H1 (cell line): ENCODE measurements around the gene CYP11A1. TPM values are rescaled to one million over a fixed set of nuclear protein-coding genes. Genes with fewer than 3 reads are reported as not detected.

Experiments
- CTCF ChIA-PET: fragments of 300-600 bp; sonication (Branson Sonifier 250); formaldehyde crosslinking; loops from one replicate; lab custom pipeline; 2021; ENCODE audit not compliant: partially characterized antibody; lab: Charles Lee
- POLR2A ChIA-PET: fragments of 300-600 bp; sonication (Branson Sonifier 250); formaldehyde crosslinking; loops from one replicate; lab custom pipeline; 2021; ENCODE audit warnings: inconsistent platforms; ENCODE audit not compliant: partially characterized antibody; lab: Charles Lee
- DNase-seq, 2 experiments: peaks; one replicate each; pipeline versions ENCODE4 v3.0.0 to v3.0.0-alpha.2; 2010 to 2022; ENCODE audit warnings: low spot score in 2 of 2, low read depth in 1 of 2, mixed read lengths in 1 of 2
- FAIRE-seq: peaks from 2 replicates; lab custom pipeline; 2011; peaks lifted over from hg19 to GRCh38; lab: Jason Lieb, UNC
- H2AFZ ChIP-seq: 2 replicates; pipeline ENCODE4 v1.8.1; 2012; ENCODE audit warnings: low read length, inconsistent platforms
- H2AK5ac ChIP-seq: 2 replicates; pipeline ENCODE4 v1.6.1; 2013; ENCODE audit warnings: low read depth, low read length
- H2BK120ac ChIP-seq: replicated peaks from 2 replicates; pipeline ENCODE3; 2013; ENCODE audit warnings: low read depth, low read length, inconsistent platforms
- H2BK12ac ChIP-seq: 2 replicates; pipeline ENCODE4 v1.6.1; 2013; ENCODE audit warnings: low read depth, low read length
- H2BK15ac ChIP-seq: 2 replicates; pipeline ENCODE4 v1.6.1; 2013; ENCODE audit warnings: low read length
- H2BK20ac ChIP-seq: 2 replicates; pipeline ENCODE4 v1.6.1; 2013; ENCODE audit warnings: low read length
- H2BK5ac ChIP-seq: 2 replicates; pipeline ENCODE4 v1.6.1; 2013; ENCODE audit warnings: low read depth, low read length
- H3K14ac ChIP-seq: 2 replicates; pipeline ENCODE4 v1.6.1; 2013; ENCODE audit warnings: inconsistent platforms; ENCODE audit not compliant: insufficient read length
- H3K18ac ChIP-seq: 2 replicates; pipeline ENCODE4 v1.6.1; 2013; ENCODE audit warnings: low read length; ENCODE audit errors: extremely low read depth
- H3K23ac ChIP-seq: 2 replicates; pipeline ENCODE4 v1.6.1; 2013; ENCODE audit warnings: inconsistent platforms; ENCODE audit not compliant: insufficient read length
- H3K23me2 ChIP-seq: 2 replicates; pipeline ENCODE4 v1.6.1; 2013; ENCODE audit warnings: low read depth, low read length
- H3K27ac ChIP-seq: 2 replicates; pipeline ENCODE4 v1.6.1; 2011; ENCODE audit warnings: low read depth, low read length, inconsistent platforms
- H3K27me3 ChIP-seq, 4 experiments: replicated peaks in 1 of 4; 1 replicate in 1 of 4; 2 replicates in 3 of 4; pipeline versions ENCODE4 v1.6.1 to v1.8.1; 2011 to 2013; ENCODE audit warnings: low read length in 3 of 4, mild to moderate bottlenecking in 3 of 4, inconsistent platforms in 2 of 4, mixed read lengths in 2 of 4, moderate library complexity in 1 of 4; ENCODE audit not compliant: control insufficient read depth in 3 of 4, insufficient read depth in 3 of 4; ENCODE audit errors: extremely low read depth in 1 of 4
- H3K36me3 ChIP-seq, 4 experiments: 2 replicates each; pipeline versions ENCODE4 v1.6.1 to v1.8.1; 2011 to 2013; ENCODE audit warnings: mild to moderate bottlenecking in 4 of 4, low read length in 3 of 4, moderate library complexity in 2 of 4, control low read depth in 1 of 4, inconsistent platforms in 1 of 4; ENCODE audit not compliant: insufficient read depth in 4 of 4, control insufficient read depth in 2 of 4
- H3K4ac ChIP-seq: replicated peaks from 2 replicates; pipeline ENCODE3; 2013; ENCODE audit warnings: low read length, low read depth, mixed read lengths, inconsistent platforms; ENCODE audit not compliant: insufficient read length
- H3K4me1 ChIP-seq, 4 experiments: replicated peaks in 1 of 4; 1 replicate in 1 of 4; 2 replicates in 3 of 4; pipeline versions ENCODE4 v1.6.1 to v1.8.1; 2011 to 2013; ENCODE audit warnings: low read length in 3 of 4, inconsistent platforms in 2 of 4, mixed read lengths in 1 of 4; ENCODE audit not compliant: insufficient read depth in 4 of 4, control insufficient read depth in 3 of 4
- H3K4me2 ChIP-seq, 2 experiments: 2 replicates each; pipeline versions ENCODE4 v1.6.1 to v1.8.1; 2011 to 2013; ENCODE audit warnings: low read depth in 2 of 2, low read length in 2 of 2, control low read depth in 1 of 2, inconsistent platforms in 1 of 2, mild to moderate bottlenecking in 1 of 2; ENCODE audit not compliant: insufficient read depth in 1 of 2
- H3K4me3 ChIP-seq, 4 experiments: fragments of 200-600, 300-600 bp in 1 of 4; sonication (generic), shearing (Covaris generic), sonication (Bioruptor Twin) in 1 of 4; 2 replicates each; pipeline versions ENCODE4 v1.5.1 to v1.8.1; 2011 to 2016; ENCODE audit warnings: low read length in 4 of 4, low read depth in 3 of 4, control low read depth in 2 of 4, inconsistent platforms in 2 of 4, mild to moderate bottlenecking in 2 of 4, mixed read lengths in 1 of 4, moderate library complexity in 1 of 4; ENCODE audit not compliant: insufficient read depth in 2 of 4; ENCODE audit errors: extremely low read depth in 1 of 4
- H3K56ac ChIP-seq: replicated peaks from 2 replicates; pipeline ENCODE3; 2013; ENCODE audit warnings: low read depth, mild to moderate bottlenecking, mixed read lengths, low read length, inconsistent platforms; ENCODE audit not compliant: insufficient read length
- H3K79me1 ChIP-seq: 2 replicates; pipeline ENCODE4 v1.6.1; 2013; ENCODE audit warnings: low read depth, low read length, control low read depth
- H3K79me2 ChIP-seq, 2 experiments: 2 replicates each; pipeline versions ENCODE4 v1.6.1 to v1.8.1; 2012 to 2013; ENCODE audit warnings: low read length in 2 of 2, mild to moderate bottlenecking in 2 of 2, inconsistent platforms in 1 of 2; ENCODE audit not compliant: insufficient read depth in 2 of 2, control insufficient read depth in 1 of 2
- H3K9ac ChIP-seq, 4 experiments: replicated peaks in 1 of 4; 1 replicate in 1 of 4; 2 replicates in 3 of 4; pipeline versions ENCODE4 v1.6.1 to v1.8.1; 2011 to 2013; ENCODE audit warnings: low read depth in 3 of 4, low read length in 3 of 4, control low read depth in 2 of 4, mild to moderate bottlenecking in 2 of 4, moderate library complexity in 2 of 4, inconsistent platforms in 1 of 4; ENCODE audit errors: extremely low read depth in 1 of 4
- H3K9me3 ChIP-seq, 2 experiments: 2 replicates each; pipeline versions ENCODE4 v1.6.1 to v1.8.1; 2012 to 2013; ENCODE audit warnings: mild to moderate bottlenecking in 2 of 2, moderate library complexity in 2 of 2, control low read depth in 1 of 2, inconsistent platforms in 1 of 2, low read depth in 1 of 2, low read length in 1 of 2, mixed read lengths in 1 of 2; ENCODE audit not compliant: insufficient read depth in 2 of 2
- H4K20me1 ChIP-seq, 2 experiments: replicated peaks in 1 of 2; 2 replicates each; pipeline versions ENCODE3 to v1.8.1; 2011 to 2013; ENCODE audit warnings: inconsistent platforms in 2 of 2, low read length in 2 of 2, mild to moderate bottlenecking in 1 of 2; ENCODE audit not compliant: insufficient read depth in 2 of 2, control insufficient read depth in 1 of 2
- H4K5ac ChIP-seq: 2 replicates; pipeline ENCODE4 v1.6.1; 2013; ENCODE audit warnings: low read length, low read depth, mixed read lengths, inconsistent platforms; ENCODE audit not compliant: insufficient read length
- H4K8ac ChIP-seq: 2 replicates; pipeline ENCODE4 v1.8.0; 2013; ENCODE audit warnings: mild to moderate bottlenecking, moderate library complexity, low read length, inconsistent platforms; ENCODE audit not compliant: insufficient read depth; ENCODE audit errors: extremely low read depth
- H4K91ac ChIP-seq: replicated peaks from 2 replicates; pipeline ENCODE3; 2013; ENCODE audit warnings: low read length, mixed read lengths, inconsistent platforms; ENCODE audit not compliant: insufficient read length
- KDM5A ChIP-seq: fragments of 200-600 bp; IDR thresholded peaks from 2 replicates; pipeline ENCODE4 v1.7.1; 2012; ENCODE audit warnings: mild to moderate bottlenecking, low read length, inconsistent platforms, mixed read lengths
- TBP ChIP-seq: IDR thresholded peaks from 2 replicates; pipeline ENCODE4 v1.6.1; 2011; ENCODE audit warnings: low read depth, low read length, improper control_type of control experiment
- WGBS, 2 experiments: shearing (Covaris generic) in 1 of 2; methylation state at CpG; one replicate each; pipeline versions ENCODE4 v1.1.6 to v1.1.7; 2013 to 2015; ENCODE audit warnings: low lambda C conversion rate in 2 of 2, mixed read lengths in 2 of 2, inconsistent platforms in 1 of 2, low coverage in 1 of 2, missing lambda C conversion rate in 1 of 2; ENCODE audit not compliant: insufficient replicate concordance in 2 of 2, insufficient coverage in 1 of 2, insufficient read length in 1 of 2; ENCODE audit errors: extremely low coverage in 1 of 2, missing lambda C conversion rate in 1 of 2; 5-methylcytosine and 5-hydroxymethylcytosine counted together
- polyA plus RNA-seq, 7 experiments: library from polyadenylated mRNA; depleted of rRNA in 3 of 7; stranded (reverse) in 5 of 7; unstranded in 2 of 7; fragments of >200 nt in 5 of 7; fragments of 200-250 nt in 2 of 7; gene quantifications; 1 replicate in 5 of 7; 2 replicates in 1 of 7; 4 replicates in 1 of 7; pipeline versions ENCODE4 v1.2.1 to v1.2.3, GENCODE V29; 2011 to 2013; ENCODE audit warnings: missing spikeins in 2 of 7, mixed read lengths in 2 of 7
- total RNA-seq: library from RNA; stranded (reverse); fragmentation: NEBNext Ultra II Directional; extraction: Animal tissue kit (Norgen Biotek cat#: 25700); gene quantifications from 2 replicates; pipeline ENCODE4 v1.2.1, GENCODE V29; 2021

Gene CYP11A1
- total and polyA plus RNA-seq, 2 of the 8 experiments (the other 6 are each of a cell fraction or from before 2014, with no cell fraction given): 1.9 to 7.2 TPM

DNA sequence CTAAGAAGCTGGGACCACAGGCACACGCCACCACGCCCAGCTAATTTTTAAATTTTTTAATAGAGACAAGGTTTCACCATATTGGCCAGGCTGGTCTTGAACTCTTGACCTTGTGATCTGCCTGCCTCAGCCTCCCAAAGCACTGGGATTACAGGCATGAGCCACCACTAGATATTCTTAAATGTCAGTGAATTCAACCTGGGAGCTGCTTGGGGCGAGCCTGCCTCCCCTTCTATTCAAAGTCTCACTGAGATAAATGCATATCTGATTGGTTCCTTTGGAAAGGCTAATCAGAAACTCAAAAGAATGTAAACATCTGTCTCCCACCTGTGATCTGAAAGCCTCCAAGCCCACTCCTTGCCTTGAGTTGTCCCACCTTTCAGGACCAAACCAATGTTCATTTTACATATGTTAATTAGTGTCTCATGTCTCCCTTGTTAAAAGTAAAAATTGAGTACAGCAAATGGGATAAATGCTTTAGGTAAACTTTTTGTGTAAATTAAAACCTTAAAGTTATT is 15.0 kb downstream of the CYP11A1 start:
- no peak overlapping the region for H2BK5ac ChIP-seq
- no peak overlapping the region for H2BK120ac ChIP-seq
- H3K9me3 ChIP-seq: peaks cover 8 to 9% of the 10 kb centered on the region in 2 experiments; a peak in 2 of 4 replicates
- no peak overlapping the region for H3K4me2 ChIP-seq
- no peak overlapping the region for H3K4ac ChIP-seq
- H4K91ac ChIP-seq: no peak overlapping the region
- H3K18ac ChIP-seq: no peak overlapping the region
- no peaks in the 10 kb centered on the region for H4K20me1 ChIP-seq
- H2AFZ ChIP-seq: no peak overlapping the region
- H2AK5ac ChIP-seq: no peak overlapping the region
- FAIRE-seq (no peak), DNase-seq (no peak)
- no peaks in the 10 kb centered on the region for H3K36me3 ChIP-seq
- ChIA-PET CTCF (interaction anchor here (0.7 to 1.2 kb wide), 2 partner anchors 130 to 273 kb away, joined by 3 to 5 read pairs; no protein-coding TSS in a partner anchor), POLR2A (no interaction called here)
- no peak overlapping the region for H2BK20ac ChIP-seq
- no peak overlapping the region for H2BK15ac ChIP-seq
- H3K27ac ChIP-seq: no peak overlapping the region
- no peaks in the 10 kb centered on the region for H3K23me2 ChIP-seq
- no peak overlapping the region for H3K23ac ChIP-seq
- H4K8ac ChIP-seq: no peak overlapping the region
- H3K4me1 ChIP-seq: peaks cover 0 to 13% (median 2%) of the 10 kb centered on the region in 4 experiments; a peak in 3 of 7 replicates
- H4K5ac ChIP-seq: no peak overlapping the region
- H3K9ac ChIP-seq: no peak overlapping the region
- H3K4me3 ChIP-seq: no peak overlapping the region
- no peaks in the 10 kb centered on the region for H3K79me1 ChIP-seq
- TF ChIP-seq KDM5A: no peak
- peak; percentile 73 for TF ChIP-seq TBP
- TF ChIP-seq, all 59 proteins: peak for 1
- 83% methylated on average over 3 of the region's 3 CpGs; no CpG with 5 or more reads in 1 of the 2 experiments for WGBS, 2 experiments
- Histone ChIP-seq H3K27me3 (no peaks in the 10 kb centered on the region), H3K14ac (no peak overlapping the region), H3K79me2 (no peaks in the 10 kb centered on the region), H2BK12ac (no peak overlapping the region), H3K56ac (no peak overlapping the region)
